Mucosa of gallbladder (tissue), 1 donor: Measurements from ENCODE around the gene PPIL3. TPM values are rescaled to one million over a fixed set of nuclear protein-coding genes. Genes with fewer than 3 reads are reported as not detected.

Source experiments
- DNase-seq: peaks from one replicate; pipeline ENCODE4 v3.0.0-alpha.2; 2020; ENCODE audit warnings: low spot score
- total RNA-seq: library from RNA; stranded (reverse); gene quantifications from one replicate; pipeline ENCODE4 v1.2.1, GENCODE V29; 2021
- donor health status: DM: no; HTN: no; CAD: no.

PPIL3 gene
- total RNA-seq, 1 donor from 2014 or later, result 38.4 TPM

DNA sequence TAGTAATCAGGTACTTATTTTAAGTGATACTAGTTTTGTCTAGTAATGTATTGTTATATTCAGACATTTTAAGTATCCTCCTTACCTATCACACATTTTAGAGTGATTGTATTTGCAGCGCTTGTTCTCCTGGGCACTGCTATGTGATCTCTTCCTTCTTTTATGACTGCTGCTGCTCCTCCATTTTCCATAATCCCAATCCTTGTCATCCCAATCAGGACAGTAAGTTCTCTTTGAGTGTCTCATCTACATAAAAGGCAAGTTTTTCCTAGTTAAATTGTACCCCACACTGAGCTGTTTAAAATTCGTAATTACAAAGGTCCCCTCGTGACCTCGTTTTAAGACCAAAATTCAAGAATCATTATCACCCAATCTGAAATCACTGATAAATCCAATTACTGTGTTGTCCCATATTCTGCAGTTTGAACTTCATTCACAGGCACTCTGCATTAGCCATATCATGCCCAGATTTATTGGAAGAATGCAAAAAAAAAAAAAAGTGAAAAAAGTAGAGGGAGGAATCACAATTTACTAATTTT lies 27.2 kb downstream of the PPIL3 start:
- no peak for DNase-seq

DNA sequence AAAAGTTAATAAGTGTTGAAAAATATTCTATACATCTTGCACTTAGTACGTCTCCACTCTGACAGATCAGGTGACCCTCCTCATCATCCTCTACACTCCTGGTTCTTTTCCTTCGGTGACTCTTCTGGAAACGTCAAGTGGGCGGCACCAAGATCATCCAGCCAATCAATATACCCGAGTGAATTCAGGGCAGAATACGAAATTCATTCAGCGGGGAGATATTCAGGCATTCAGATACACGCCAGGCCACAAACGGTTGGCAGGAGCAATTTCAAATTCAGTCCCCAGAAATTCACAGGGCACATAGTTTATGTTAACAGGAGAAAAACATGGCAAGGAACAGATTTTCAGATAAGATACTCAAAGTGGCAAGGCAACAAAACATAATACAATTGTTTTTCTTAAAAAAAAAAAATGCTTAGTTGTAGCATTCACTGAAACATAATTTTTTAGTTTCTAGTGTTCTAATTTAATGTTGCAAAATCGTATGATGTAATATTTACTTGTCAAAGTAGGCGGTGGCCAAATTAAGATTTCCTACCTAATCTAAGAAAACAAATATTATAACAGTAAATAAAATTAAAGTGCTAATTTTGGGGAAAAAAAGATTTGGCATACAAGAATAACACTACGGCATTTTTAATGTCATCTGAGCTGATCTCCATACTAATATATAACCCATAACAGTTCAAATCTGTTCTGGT lies 28.6 kb downstream of the PPIL3 start:
- DNase-seq, result peak; percentile 27

DNA sequence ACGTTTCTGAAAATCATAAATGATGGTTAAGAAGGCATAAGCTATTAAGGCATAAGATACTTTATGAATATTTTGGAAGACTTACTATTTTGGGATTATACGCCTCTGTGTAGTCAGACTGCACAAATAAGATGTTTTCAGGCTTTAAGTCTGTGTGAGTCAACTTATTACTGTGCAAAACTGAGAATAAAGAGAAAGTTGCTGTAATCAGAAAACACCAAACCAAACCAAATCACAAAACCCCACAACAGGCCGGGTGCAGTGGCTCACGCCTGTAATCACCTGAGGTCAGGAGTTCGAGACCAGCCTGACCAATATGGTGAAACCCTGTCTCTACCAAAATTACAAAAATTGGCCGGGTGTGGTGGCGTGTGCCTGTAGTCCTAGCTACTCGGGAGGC lies 32.1 kb downstream of the PPIL3 start:
- DNase-seq, result no peak

DNA sequence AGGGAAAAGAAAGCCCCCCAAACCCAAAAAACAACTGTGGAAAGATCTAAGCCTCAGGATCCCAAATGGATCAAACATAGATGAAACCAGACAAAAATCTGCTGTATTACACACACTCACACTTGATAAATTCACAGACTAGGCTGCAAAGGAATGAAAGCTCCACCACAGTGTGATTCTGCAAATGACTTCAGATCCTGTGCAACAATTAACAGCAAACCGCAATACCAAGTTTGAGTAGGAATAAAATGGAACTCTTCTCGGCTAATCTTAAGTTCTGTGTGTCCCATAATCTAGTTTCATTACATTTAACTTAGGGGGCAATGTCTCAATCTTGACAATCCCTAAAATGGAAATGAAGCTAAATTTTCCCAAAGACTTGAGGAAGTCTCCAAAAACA lies 36.3 kb downstream of the PPIL3 start:
- no peak for DNase-seq

DNA sequence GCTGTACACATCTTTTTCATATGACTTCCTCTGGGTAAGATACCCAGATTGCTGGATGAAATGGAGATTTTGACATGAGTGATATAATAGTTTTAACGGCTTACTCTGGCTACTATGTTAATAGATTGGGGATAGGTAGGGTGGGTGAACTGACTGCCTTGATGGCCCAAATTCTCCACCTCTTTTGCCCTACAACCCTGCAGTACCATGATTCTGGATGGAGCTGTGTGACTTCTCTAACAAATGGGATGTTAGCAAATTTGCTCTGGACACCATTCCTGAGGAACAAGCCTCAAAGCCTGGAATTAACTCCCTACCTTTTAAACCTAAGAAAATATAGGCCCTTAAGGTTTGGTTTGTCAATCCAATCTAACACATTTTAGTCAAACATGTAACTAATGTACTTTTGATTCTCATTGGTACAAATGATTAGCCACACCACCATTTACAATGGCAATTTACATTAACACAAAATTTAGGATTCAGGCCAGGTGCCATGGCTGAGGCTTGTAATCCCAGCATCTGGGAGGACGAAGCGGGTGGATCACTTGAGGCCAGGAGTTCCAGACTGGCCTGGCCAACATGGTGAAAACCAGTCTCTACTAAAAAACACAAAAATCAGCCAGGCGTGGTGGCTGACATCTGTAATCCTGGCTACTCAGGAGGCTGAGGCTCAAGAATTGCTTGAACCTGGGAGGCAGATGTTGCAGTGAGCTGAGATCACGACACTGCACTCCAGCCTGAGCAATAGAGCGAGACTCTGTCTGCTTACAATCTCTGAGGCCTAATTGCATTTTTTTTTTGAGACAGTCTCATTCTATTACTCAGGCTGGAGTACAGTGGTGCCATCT lies 37.3 kb downstream of the PPIL3 start:
- DNase-seq, result no peak

DNA sequence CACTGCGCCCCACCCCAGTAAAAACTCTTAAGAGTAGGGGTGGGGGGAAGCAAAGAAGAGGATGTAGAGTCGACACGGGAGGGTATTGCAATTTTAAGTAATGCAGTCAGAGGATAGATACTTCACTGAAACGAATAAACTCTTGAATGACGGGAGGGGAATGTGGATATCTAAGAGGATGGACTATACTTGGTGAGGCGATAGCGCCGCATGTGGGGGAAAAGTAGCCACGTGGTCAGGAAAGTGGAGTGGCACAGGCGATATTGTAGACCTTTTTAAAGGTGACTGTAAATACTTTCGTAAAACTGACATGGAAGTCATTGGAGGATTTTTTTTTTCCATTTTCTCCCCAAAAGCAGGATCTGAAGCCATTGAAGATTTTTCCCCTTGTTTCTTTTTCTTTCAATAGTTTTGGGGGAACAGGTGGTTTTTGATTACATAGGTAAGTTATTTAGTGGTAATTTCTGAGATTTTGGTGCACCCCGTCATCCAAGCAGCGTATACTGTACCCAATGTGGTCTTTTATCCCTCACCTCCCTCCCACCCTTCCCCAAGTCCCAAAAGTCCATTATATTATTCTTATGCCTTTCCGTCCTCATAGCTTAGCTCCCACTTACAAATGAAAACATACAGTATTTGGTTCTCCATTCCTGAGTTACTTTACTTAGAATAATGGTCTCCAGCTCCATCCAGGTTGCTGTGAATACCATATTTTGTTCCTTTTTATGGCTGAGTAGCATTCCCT lies 38.2 kb downstream of the PPIL3 start:
- DNase-seq, result no peak

DNA sequence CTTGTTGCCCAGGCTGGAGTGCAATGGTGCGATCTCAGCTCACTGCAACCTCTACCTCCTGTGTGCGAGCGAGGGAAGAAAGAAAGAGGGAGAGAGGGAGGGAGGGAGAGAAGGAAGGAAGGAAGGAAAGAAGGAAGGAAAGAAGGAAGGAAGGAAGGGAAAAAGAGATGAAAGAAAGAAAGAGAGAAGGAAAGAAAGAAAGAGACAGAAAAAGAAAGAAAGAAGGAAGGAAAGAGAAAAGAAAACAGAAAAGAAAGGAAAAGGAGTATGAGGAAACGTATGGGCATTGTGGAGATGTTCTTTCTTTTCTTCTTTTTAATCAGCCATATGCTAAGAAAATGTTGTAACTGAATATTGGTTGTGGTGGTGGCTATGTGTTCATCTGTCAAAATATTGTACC lies 40.9 kb downstream of the PPIL3 start:
- no peak for DNase-seq

DNA sequence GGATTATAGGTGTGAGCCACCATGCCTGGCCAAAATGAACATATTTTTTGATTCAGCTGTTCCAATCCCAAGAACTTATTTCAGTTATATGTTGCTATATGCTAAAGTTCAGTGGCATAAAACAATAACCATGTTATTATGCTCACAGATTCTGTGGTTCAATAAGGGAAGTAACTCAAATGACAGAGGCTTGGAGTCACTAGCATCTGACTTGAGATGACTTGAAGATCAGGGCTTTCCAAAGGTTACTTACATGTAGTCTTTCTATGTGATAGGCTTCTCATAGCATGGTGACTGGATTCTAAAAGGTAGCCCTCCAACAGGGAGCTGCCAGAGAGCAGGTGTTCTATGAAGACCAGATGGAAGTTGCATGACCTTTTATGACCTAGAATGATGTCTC lies 41.6 kb downstream of the PPIL3 start:
- DNase-seq, result no peak

DNA sequence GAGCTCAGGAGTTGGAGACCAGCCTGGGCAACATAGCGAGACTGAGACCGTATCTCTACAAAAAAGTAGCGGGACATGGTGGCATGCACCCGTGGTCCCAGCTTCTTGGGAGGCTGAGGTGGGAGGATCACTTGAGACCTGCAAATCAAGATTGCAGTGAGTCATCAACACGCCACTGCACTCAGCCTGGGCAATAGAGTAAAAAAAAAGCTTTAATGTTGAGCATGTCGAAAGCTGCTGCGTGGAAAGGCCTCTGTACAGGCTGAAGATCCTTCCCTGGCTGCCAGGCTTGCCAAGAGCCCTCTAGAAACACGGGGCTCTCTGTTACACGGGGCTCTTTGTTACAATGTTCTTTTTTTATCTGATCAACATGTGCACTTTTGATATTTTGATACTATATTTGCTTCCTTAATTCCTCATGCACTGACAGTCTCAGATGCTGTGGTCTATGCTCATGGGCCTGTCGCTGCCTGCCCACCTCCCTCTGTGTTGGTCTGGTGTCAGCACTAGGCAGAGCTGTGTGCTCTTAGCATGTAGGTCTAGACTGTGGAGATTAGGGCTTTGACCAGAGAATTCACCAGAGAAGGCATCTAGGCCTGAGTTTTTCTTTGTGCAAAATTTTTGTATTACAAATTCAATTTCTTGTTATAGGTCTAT lies 43.1 kb downstream of the PPIL3 start:
- DNase-seq, result no peak

DNA sequence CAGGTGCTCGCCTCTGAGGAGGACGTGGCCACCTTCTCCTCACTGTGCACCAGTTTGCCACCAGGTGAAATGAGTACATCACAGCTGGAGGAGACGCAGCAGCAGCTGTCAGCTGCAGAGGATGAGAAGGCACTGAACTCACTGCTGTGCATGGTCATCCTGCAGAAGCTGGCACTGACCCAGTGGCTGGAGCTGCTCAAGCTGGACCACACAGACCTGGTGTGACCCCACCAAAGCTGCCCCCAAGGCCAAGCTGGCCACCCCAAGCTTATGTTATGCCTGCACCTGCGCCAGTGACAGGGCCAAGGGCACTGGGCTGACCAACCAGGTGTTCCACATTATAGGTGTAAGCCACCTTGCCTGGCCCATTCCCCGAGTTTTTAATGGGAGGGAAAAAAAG lies 43.7 kb downstream of the PPIL3 start:
- no peak for DNase-seq

DNA sequence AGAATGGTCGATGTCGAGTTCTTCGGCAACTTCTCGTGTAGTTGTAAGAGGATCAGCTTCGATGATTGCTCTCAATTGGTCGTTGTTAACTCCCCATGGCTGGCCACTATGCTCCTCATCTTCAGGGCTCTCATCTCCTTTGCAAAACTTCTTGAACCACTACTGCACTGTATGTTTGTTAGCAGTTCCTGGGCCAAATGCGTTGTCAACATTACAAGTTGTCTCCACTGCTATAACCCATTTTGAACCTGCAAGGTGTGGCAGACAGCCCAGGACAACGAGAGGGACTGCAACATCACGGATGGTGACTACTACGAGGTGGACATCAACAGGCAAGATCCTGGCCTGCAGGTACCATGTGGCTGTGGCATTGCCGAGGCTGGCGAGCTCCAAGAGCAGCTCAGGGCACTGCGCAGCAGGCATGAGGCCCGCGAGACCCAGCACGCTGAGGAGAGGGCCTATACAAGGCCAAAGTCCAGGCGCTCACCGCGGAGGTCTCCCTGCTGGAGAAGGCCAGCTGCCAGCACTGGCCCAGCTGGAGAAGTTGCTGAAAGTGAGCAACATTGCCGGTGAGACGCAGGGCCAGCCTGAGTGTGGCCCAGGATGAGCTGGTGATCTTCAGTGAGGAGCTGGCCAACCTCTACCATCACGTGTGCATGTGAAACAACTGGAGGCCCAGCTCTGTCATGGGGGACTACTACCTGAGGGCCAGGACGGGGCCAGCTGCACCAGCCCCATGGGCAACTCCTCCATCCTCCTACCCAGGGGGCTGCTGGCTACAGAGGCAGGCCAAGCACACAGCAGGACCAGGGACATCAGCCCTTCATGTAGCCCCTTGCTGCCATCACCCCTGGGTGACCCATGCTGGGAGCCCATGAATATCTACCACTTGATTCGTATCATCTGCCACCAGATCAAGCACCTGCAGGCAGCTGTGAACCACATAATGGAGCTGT lies 44.6 kb downstream of the PPIL3 start:
- DNase-seq, result no peak

DNA sequence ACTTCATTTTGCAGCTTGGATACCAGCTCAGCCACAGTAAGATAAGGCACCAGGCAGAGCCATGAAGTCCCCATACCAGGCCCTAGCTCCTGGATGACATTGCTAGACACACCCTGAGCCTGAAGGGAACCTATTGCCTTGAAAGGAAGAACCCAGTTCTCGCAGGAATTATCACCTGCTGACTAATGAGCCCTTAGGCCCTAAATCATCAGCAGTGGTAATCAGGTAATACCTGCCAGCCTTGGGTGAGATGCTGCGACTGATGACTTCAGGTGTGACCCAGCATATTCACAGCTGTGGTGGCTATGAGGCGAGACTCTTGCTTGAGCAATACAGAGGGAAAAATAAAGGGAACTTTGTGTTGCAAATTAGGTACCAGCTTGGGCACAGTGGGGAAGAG lies 49.4 kb downstream of the PPIL3 start:
- DNase-seq, result no peak

DNA sequence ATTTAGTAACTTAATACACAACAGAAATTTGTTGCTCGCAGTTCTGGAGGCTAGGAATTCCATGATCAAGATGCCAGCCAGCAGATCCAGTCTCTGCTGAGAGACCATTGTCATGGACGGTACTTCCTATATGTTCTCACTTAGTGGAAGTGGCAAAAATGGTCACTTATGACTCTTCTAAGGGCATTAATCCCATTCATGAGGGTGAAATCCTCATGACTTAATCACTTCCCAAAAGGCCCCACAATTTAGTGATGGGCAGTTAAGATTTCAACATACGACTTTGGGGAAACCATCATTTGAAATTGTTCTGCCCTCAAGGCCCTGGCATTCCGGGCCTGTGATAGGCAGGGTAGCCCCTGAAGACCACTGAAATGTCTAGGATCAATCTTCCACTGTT lies 54.2 kb downstream of the PPIL3 start:
- no peak for DNase-seq

DNA sequence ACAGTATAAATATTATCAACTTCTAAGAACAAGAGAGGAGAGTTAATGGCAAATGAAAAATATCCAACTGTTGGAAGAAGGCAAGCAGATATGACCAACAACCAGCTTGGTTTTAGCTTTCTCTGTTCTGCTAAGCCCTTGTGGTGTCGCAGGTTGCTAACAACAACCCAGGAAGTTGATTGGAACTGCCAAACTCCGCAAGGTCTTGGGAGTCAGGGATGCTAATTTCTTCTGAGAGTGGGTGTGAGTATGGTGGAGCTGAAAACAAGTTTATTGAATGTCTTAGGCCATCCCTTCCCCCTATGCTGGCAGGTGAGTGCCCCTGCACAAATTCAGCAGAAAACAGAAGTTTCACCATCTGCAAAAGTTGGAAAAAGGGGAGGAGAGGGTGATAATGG lies 59.6 kb downstream of the PPIL3 start:
- no peak for DNase-seq

DNA sequence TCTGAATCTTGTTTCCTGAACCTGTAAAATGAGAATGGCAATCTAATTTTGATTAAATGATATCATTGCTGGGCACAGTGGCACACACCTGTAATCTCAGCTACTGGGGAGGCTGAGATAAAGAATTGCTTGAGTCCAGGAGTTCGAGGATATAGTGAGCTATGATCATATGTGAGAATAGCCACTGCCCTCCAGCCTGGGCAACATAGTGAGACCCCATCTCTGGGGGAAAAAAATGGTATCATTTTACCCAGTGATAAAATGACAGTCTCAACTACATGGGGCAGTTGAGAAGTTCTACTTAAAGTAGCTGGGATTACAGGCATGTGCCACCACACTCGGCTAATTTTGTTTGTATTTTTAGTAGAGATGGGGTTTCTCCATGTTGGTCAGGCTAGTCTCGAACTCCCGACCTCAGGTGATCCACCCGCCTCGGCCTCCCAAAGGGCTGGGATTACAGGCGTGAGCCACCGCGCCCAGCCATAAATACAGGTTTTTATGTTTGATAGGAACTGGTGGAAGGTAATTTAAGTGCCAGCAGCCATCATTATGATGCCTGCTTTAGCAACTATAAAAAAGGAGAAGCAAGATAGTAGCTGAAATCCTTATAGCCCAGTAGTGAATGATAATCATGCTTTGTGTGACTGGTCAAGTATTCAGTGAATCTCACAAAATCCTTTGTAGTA lies 60.2 kb downstream of the PPIL3 start:
- no peak for DNase-seq

DNA sequence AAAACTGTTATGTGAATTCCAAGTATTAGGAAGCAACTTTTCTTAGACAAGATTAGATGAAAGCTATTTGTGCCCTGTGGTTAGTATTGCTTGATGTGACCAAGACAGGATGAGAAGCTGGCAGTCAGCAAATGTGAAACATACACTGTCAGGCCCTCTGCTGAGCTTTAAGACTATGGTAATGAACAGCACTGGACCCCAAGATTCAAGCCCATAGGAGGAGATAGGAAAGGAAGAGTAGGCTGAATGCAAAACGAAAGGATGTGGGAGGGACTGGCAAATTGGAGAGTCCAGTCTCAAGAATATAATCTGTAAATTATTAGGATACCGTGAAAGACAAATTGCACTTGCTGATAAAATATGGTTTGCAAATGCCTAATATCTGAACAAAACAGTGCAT lies 60.8 kb downstream of the PPIL3 start:
- DNase-seq, result no peak

DNA sequence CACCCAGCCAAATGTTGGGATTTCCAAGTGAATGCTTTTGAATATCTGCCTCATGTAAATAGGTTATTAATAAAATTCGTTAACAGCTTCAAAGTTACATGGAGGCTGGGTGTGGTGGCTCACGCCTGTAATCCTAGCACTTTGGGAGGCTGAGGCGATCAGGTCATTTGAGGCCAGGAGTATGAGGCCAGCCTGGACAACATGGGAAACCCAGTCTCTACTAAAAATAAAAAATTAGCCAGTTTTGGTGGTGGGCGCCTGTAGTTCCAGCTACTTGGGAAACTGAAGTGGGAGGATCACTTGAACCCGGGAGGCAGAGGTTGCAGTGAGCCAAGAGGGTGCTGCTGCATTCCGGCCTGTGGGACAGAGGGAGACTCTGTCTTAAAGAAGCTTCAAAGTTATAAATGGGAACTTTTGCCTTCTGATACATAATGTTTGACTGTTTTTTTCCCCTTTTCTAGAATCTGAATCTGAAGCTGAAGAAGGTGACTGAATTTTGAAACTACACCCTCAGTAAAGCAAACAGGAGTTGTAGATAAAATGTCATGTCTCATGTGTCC lies 67.1 kb downstream of the PPIL3 start:
- DNase-seq, result no peak
